Smooth muscle cell (in vitro differentiated cells): ENCODE measurements around the gene SMARCA2. TPM values are rescaled to one million over a fixed set of nuclear protein-coding genes. Genes with fewer than 3 reads are reported as not detected.

Source experiments
- DNase-seq: peaks from one replicate; lab custom pipeline; 2025; ENCODE audit not compliant: unreplicated experiment; lab: John Stamatoyannopoulos, UW
- H2AFZ ChIP-seq: fragments of 200-600 bp; sonication (generic); 2 replicates; pipeline ENCODE4 v1.6.0; 2016; ENCODE audit warnings: antibody characterized with exemption, low read depth, mild to moderate bottlenecking
- H3F3A ChIP-seq: fragments of 200-600 bp; sonication (generic); 2 replicates; pipeline ENCODE4 v1.6.0; 2017; ENCODE audit warnings: antibody characterized with exemption, low read depth
- H3K27ac ChIP-seq: fragments of 200-600 bp; sonication (generic); 2 replicates; pipeline ENCODE4 v1.5.1; 2016; ENCODE audit warnings: low read depth, mild to moderate bottlenecking
- H3K27me3 ChIP-seq: fragments of 200-600 bp; sonication (generic); 2 replicates; pipeline ENCODE4 v1.6.1; 2016; ENCODE audit warnings: low read depth, mild to moderate bottlenecking
- H3K36me3 ChIP-seq: fragments of 200-600 bp; sonication (generic); 2 replicates; pipeline ENCODE4 v1.5.1; 2016; ENCODE audit warnings: low read depth
- H3K4me1 ChIP-seq: fragments of 200-600 bp; sonication (generic); 2 replicates; pipeline ENCODE4 v1.5.1; 2016; ENCODE audit warnings: low read depth
- H3K4me2 ChIP-seq: fragments of 200-600 bp; sonication (generic); 2 replicates; pipeline ENCODE4 v1.6.0; 2016; ENCODE audit warnings: mild to moderate bottlenecking
- H3K4me3 ChIP-seq: fragments of 200-600 bp; sonication (generic); 2 replicates; pipeline ENCODE4 v1.5.1; 2016; ENCODE audit warnings: mild to moderate bottlenecking
- H3K79me2 ChIP-seq: fragments of 200-600 bp; sonication (generic); 2 replicates; pipeline ENCODE4 v1.6.0; 2016; ENCODE audit warnings: low read depth, mild to moderate bottlenecking
- H3K9ac ChIP-seq: fragments of 200-600 bp; sonication (generic); 2 replicates; pipeline ENCODE4 v1.6.0; 2016; ENCODE audit warnings: low read depth
- H3K9me3 ChIP-seq: fragments of 200-600 bp; sonication (generic); replicated peaks from 2 replicates; pipeline ENCODE4 v1.5.1; 2016; ENCODE audit warnings: low read depth
- H4K20me1 ChIP-seq: fragments of 200-600 bp; sonication (generic); 2 replicates; pipeline ENCODE4 v1.6.0; 2016; ENCODE audit warnings: low read depth
- CTCF ChIP-seq: fragments of 200-600 bp; sonication (generic); IDR thresholded peaks from 2 replicates; pipeline ENCODE4 v1.5.1; 2017; ENCODE audit warnings: borderline replicate concordance, mild to moderate bottlenecking, antibody characterized with exemption; ENCODE audit not compliant: insufficient read depth, poor library complexity, severe bottlenecking
- WGBS: methylation state at CpG from one replicate; pipeline ENCODE4 v1.1.7; 2016; ENCODE audit warnings: low lambda C conversion rate; 5-methylcytosine and 5-hydroxymethylcytosine counted together
- polyA plus RNA-seq: library from polyadenylated mRNA; unstranded; fragments of >200 nt; fragmentation: Nextera tagmentation; extraction: Ambion mirVana; gene quantifications from 2 replicates; pipeline ENCODE4 v1.2.1, GENCODE V29; 2016
- total RNA-seq: library from RNA; depleted of rRNA; stranded (reverse); fragments of >200 nt; gene quantifications from 2 replicates; pipeline ENCODE4 v1.2.3, GENCODE V29; 2014

SMARCA2 gene
- total and polyA plus RNA-seq, 2 experiments from 2014 or later = 27.7 to 61.7 TPM

- H3K79me2 ChIP-seq = peaks cover 59% of the 10 kb centered on the region
- peak overlapping the region; percentile 97 for H2AFZ ChIP-seq
These were observed 3.8 kb downstream of the SMARCA2 start for GRCh38 chr9:2018764-2019558.

GRCh38 chr9:2019723-2020122, 4.6 kb downstream of the SMARCA2 start:
- peaks cover 16% of the 10 kb centered on the region for H3F3A ChIP-seq
- H4K20me1 ChIP-seq = peaks cover 67% of the 10 kb centered on the region
- H3K79me2 ChIP-seq = peaks cover 67% of the 10 kb centered on the region
- no peak overlapping the region for H3K27ac ChIP-seq
- TF ChIP-seq CTCF = no peak
- no peaks in the 10 kb centered on the region for H3K36me3 ChIP-seq
- DNase-seq = no peak
- H3K4me1 ChIP-seq = peaks cover 16% of the 10 kb centered on the region
- no peak overlapping the region for H3K4me3 ChIP-seq
- no peaks in the 10 kb centered on the region for H3K9me3 ChIP-seq
- H3K27me3 ChIP-seq = no peaks in the 10 kb centered on the region
- H2AFZ ChIP-seq = no peak overlapping the region
- WGBS = 97% methylated on average over 1 of the region's 1 CpG
- H3K4me2 ChIP-seq = no peak overlapping the region
- no peak overlapping the region for H3K9ac ChIP-seq

More at GRCh38 chr9:2018764-2019558, 3.8 kb downstream of the SMARCA2 start:
- no peak for TF ChIP-seq CTCF
- DNase-seq = no peak
- Histone ChIP-seq H3K4me1 (peaks cover 16% of the 10 kb centered on the region), H3K27me3 (no peaks in the 10 kb centered on the region), H3K27ac (peak overlapping the region; percentile 85), H3K36me3 (no peaks in the 10 kb centered on the region), H3K9ac (peak overlapping the region; percentile 85), H3K9me3 (no peaks in the 10 kb centered on the region), H3K4me2 (peak overlapping the region; percentile 93), H3K4me3 (peak overlapping the region; percentile 77), H3F3A (peaks cover 16% of the 10 kb centered on the region), H4K20me1 (peaks cover 60% of the 10 kb centered on the region)
- 37% methylated on average over 6 of the region's 6 CpGs for WGBS

- H3K79me2 ChIP-seq = peaks cover 86% of the 10 kb centered on the region
- DNase-seq = no peak
- WGBS = 43% methylated on average over 7 of the region's 7 CpGs
- no peak overlapping the region for H3K27ac ChIP-seq
- H4K20me1 ChIP-seq = peaks cover 87% of the 10 kb centered on the region
- no peaks in the 10 kb centered on the region for H3K9me3 ChIP-seq
- H3K4me3 ChIP-seq = no peak overlapping the region
- H3K36me3 ChIP-seq = no peaks in the 10 kb centered on the region
- no peak overlapping the region for H3K9ac ChIP-seq
- no peaks in the 10 kb centered on the region for H3K27me3 ChIP-seq
- H3F3A ChIP-seq = peaks cover 4% of the 10 kb centered on the region
- no peak for TF ChIP-seq CTCF
- H2AFZ ChIP-seq = no peak overlapping the region
- no peak overlapping the region for H3K4me2 ChIP-seq
- H3K4me1 ChIP-seq = peaks cover 16% of the 10 kb centered on the region
These were observed 6.6 kb downstream of the SMARCA2 start for GRCh38 chr9:2021731-2022130.
